HTR-8/SVneo (cell line): ENCODE data around the gene SHB.
A peak's percentile ranks its signal among the peaks of the same experiment; 100 is the strongest.
"Not testable (repeated sequence)": the region's sequence is repeated elsewhere in the genome, so short reads cannot be mapped to it uniquely, and the experiment has no call there.

Source experiments
- DNase-seq: peaks from one replicate; pipeline ENCODE4 v3.0.0; 2011; ENCODE audit warnings: low spot score, mixed read lengths; ENCODE audit not compliant: insufficient read length
- FAIRE-seq: peaks from 2 replicates; lab custom pipeline; 2011; peaks lifted over from hg19 to GRCh38; lab: Jason Lieb, UNC

Gene SHB

GRCh38 chr9:38064842-38065368 is 4.1 kb downstream of the SHB start:
- DNase-seq, result no peak
- FAIRE-seq, result no peak

- FAIRE-seq (no peak), DNase-seq (no peak)
These were observed 5.7 kb downstream of the SHB start for GRCh38 chr9:38063363-38063707.

GRCh38 chr9:38062498-38063362 is 6.3 kb downstream of the SHB start:
- DNase-seq, result no peak

GRCh38 chr9:38062106-38062497 is 6.9 kb downstream of the SHB start:
- DNase-seq (no peak), FAIRE-seq (no peak)

More at GRCh38 chr9:38062498-38063362, 6.3 kb downstream of the SHB start:
- no peak for FAIRE-seq

DNA sequence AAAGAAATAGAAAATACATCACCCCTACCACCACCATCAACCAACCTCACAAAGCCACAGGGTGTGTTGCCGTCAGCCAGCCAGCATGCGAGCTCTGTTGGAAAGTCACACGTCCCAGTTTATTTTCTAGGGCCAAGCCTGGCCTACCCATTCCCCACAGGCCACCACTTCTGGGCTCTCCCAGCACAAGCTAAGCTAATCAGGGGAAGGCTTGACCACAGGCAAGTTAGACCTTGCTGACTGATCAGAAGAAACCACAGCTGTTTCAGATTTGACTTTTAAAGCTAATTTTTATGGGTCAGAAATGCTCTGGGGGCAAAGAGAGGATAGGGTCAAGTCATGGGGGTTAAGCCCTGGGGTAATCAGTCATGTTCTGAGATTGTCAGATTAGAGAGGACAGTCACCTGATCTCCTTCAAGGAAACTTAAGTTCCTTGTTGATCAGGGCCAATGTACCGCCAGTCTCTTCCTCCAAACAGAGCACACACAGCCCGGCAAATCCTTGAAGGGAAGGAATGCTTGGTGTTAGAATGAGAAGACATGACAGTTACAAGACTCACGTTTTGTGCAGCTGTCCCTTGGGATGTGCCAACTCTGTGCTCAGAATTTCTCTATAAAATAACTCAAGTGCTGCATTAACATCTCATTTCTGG is 7.6 kb downstream of the SHB start:
- DNase-seq (no peak), FAIRE-seq (no peak)

GRCh38 chr9:38060681-38061080 is 8.3 kb downstream of the SHB start:
- no peak for FAIRE-seq

GRCh38 chr9:38059233-38059936 is 9.6 kb downstream of the SHB start:
- DNase-seq (no peak), FAIRE-seq (no peak)

More at GRCh38 chr9:38060681-38061080, 8.3 kb downstream of the SHB start:
- DNase-seq, result no peak

DNA sequence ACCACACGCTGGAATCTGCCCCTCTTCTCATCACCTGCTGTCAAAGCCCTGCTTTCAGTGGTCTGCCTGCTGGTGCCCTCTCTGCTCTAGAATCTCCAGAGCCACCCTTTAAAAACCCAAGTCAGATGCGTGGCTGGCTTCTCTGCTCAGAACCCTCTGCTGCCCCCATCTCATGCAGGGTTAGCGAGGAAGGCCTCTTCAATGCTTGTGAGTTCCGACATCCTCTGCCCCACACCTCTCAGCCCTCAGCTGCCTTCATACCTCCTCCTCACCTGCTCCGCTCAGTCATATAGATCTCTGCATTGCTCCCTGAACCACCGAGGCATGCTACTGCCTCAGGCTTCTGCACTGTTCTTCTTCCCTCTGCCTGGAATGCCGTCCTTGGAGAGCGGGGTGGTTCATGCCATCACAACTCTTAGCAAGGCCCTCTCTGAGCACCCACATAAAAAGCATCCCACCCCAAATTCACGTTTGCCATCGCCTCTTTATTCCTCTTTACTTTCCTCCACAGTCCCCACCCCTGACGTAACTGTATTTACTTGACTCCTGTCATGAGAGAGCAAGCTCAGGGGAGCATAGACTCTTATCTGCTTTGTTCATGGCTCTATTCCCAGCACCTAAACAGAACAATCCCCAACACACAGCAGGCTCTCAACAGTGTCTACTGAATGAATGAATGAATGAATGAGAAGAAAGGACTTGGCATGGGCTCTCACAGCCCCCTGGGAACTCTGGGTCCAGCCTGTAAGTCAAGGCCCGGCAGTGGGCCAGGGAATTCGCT is 10.4 kb downstream of the SHB start:
- FAIRE-seq (no peak), DNase-seq (no peak)

DNA sequence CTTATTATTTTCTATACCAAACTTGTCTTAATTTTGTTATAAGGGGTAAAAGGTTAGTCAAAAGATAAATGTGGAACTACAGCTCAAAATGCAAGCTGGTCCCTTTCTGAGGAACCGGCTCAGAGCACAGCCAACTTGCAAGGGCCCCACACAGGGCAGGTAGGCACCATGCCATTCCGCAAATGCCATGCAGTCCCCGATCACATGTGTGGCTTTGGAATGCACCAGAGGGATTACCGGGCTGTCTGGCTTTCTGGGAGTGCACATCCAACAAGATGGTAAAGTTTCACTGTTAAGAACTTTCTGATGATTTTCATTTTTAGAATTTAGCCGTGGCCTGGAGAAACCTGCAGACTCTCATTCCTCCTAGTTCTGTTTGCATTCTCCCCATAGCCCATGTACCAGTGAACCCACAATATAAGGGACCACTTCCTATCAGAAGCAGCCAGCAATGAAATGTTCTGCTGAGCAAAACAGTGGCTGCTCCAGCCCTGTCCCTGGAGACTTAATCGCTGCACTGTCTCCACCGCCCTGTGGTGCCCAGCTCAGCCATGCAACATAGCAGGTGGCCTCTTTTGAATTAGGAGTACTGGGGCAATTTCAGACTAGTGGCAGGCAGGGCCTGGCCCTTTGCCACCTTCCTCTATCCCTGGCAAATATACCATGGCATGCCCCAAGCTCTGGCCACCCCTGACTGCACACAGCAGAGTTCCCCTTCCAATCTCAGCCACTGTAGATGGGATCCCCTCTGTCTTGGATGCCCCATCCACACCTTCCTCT is 11.4 kb downstream of the SHB start:
- FAIRE-seq, result no peak
- no peak for DNase-seq

DNA sequence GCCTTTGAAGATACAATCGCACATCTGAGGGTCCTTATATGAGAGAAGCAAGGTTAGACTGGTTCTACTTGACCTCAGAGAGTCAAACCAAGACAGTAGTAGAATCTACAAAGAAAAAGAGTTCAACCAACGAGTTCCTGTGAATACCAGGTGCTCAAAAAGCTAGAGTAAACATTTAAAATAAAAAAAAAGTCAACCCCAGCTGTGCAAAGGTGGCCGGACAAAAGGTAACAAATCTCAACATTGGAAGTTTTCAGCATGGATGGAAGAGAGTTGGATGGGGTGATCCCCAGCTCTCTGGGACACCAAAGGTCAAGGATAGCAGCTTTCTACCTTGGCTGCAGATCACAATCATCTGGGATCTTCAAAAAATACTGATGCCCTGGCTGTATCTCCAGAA is 14.4 kb downstream of the SHB start:
- FAIRE-seq, result no peak

DNA sequence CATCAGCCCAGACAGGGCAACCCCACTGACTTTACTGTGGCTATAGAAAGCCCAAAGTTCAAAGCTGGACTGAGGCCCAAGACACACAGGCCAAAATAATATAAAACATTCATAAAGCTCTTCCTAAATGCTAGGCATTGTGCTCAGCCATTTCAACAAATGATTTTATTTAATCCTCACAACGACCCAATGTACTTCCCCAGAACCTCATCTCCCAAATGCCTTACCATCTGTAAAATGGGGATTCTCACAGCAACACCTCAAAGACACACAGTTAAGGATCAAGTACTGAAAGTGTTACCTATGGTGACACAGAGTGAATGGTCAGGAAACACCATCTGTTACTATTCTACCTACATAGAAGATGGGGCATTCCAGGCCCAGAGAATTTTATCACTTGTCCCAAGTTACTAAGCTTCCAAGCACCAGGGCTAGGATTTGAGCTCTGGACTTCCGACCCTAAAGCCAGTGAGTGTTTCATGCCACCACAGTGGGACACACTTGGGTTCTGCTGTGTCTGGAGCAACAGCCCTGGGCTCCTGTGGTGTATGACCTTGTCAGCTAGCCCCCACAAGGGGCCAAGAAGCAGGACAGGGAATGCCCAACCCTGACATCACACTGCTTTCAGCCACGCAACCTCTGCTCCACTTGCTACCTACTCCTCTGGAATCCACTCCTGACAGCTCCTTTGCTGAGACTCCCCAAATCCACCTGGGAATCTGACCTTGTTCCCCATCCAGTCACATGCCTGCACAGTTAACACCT is 15.1 kb downstream of the SHB start:
- DNase-seq (no peak), FAIRE-seq (no peak)

More for the DNA sequence above, 14.4 kb downstream of the SHB start:
- no peak for DNase-seq

- DNase-seq (no peak), FAIRE-seq (no peak)
These were observed 17.1 kb downstream of the SHB start for GRCh38 chr9:38051780-38052546.

- DNase-seq (no peak), FAIRE-seq (no peak)
These were observed 20.6 kb downstream of the SHB start for GRCh38 chr9:38048316-38048969.

GRCh38 chr9:38047301-38048251 is 21.5 kb downstream of the SHB start:
- FAIRE-seq, result no peak
- DNase-seq, result peak; percentile 62

- DNase-seq, result peak; percentile 31
- FAIRE-seq, result no peak
These were observed 22.2 kb downstream of the SHB start for GRCh38 chr9:38046661-38047300.

DNA sequence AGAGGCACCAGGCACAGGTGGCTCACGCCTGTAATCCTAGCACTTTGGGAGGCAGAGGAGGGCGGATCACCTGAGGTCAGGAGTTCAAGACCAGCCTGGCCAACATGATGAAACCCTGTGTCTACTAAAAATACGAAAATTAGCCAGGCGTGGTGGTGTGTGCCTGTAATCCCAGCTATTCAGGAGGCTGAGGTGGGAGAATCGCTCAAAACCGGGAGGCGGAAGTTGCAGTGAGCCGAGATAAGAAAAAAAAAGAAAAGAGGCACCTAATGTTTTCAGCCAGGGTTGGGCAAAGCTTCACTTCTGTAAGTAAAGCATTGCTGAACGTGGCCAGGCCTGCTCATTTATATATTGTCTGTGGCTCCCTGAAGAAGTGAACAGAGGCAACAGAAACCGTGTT is 23.1 kb downstream of the SHB start:
- DNase-seq, FAIRE-seq: not testable (repeated sequence)
